Activated CD4-positive, alpha-beta memory T cell treated with anti-CD3 and anti-CD28 coated beads, Interleukin-2, amount 10 ng/mL, durations not matched to agents 7 days and 5 days (primary cell): ENCODE results near the gene PDE2A. TPM values are rescaled to one million over a fixed set of nuclear protein-coding genes. Genes with fewer than 3 reads are reported as not detected.

Source experiments
- CTCF ChIA-PET: fragments of 350-600 bp; sonication (Branson Sonifier 250); formaldehyde crosslinking; loops from one replicate; lab custom pipeline; 2021; ENCODE audit warnings: antibody characterized with exemption, inconsistent platforms; lab: Charles Lee
- POLR2A ChIA-PET: fragments of 350-600 bp; sonication (Branson Sonifier 250); formaldehyde crosslinking; loops from one replicate; lab custom pipeline; 2021; ENCODE audit warnings: antibody characterized with exemption; lab: Charles Lee
- DNase-seq: peaks from one replicate; pipeline ENCODE4 v3.0.0-alpha.2; 2020
- H3K27ac Mint-ChIP-seq: one replicate; pipeline ENCODE4 v1.8.0; 2021; ENCODE audit warnings: mild to moderate bottlenecking, mixed read lengths
- H3K27me3 Mint-ChIP-seq: one replicate; pipeline ENCODE4 v1.8.0; 2021; ENCODE audit warnings: mixed read lengths
- H3K36me3 Mint-ChIP-seq: one replicate; pipeline ENCODE4 v1.8.0; 2021; ENCODE audit warnings: low read depth, mixed read lengths
- H3K4me1 Mint-ChIP-seq: one replicate; pipeline ENCODE4 v1.8.0; 2021; ENCODE audit warnings: mixed read lengths
- H3K4me3 Mint-ChIP-seq: one replicate; pipeline ENCODE4 v1.8.0; 2021; ENCODE audit warnings: mild to moderate bottlenecking, mixed read lengths
- H3K9me3 Mint-ChIP-seq: one replicate; pipeline ENCODE4 v1.8.0; 2021; ENCODE audit warnings: mixed read lengths
- total RNA-seq, 2 experiments: library from RNA; stranded (reverse); gene quantifications; one replicate each; pipeline ENCODE4 v1.2.3, GENCODE V29; 2021

Gene PDE2A
- 1 to 10 TPM in 1 of 2 experiments, under 1 TPM in 1; 0.93 to 1.8 TPM for total RNA-seq

DNA sequence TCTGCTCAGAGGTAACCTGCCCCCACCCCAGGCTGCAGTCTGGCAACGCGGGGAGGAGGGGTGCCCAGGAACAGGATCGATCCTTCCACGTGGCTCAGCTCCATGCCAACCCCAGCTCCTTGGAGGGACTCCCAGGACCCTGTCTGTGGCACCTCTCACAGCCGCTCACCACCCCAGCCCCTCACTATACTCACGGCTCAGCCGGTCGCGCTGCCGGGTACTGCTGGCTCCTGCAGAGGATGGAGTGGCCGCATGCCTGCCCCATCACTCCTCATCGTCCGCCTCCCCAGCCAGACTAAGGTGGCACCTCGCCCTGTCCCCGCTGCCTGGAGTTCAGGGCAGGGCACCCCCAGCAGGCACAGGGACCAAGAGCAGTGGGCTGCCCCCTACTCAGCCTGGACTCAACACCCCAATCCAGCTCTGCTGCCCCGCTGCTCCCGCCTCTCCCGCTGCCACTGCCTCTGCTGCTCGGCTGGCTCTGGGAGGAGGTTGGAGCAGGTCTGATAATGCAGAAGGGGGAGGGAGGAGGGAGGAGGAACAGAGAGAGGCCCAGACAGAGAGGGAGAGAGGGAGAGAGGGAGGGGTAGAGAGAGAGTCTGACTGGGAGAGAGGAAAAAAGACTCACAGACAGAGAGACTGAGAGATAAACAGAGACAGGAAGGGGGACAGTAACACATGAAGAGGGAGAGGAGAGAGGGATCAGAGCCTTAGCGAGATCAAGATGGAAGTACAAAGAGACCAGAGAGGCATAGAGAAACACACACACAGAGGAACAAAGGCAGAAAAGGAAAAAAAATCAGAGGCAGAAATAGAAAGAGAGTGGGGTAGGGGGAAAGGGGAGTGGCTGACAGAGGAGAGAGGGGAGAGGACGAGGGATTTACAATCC, at the start of gene PDE2A:
Gene PDE2A, minus strand, starts transcription at position 480 of the 886 bp plus-strand sequence. Its CDS starts 215 bp downstream, at position 265.
- ChIA-PET POLR2A (no interaction called here), CTCF (interaction anchor here (1.2 to 1.6 kb wide), 3 partner anchors 10 to 203 kb away, joined by 5 to 8 read pairs (median 6); no protein-coding TSS in a partner anchor)
- Mint-ChIP-seq H3K36me3 (no peaks in the 10 kb centered on the region), H3K4me3 (no peak within 1 kb of the TSS), H3K4me1 (peaks cover 2% of the 10 kb centered on the region), H3K9me3 (no peaks in the 10 kb centered on the region), H3K27ac (no peak within 1 kb of the TSS), H3K27me3 (peaks cover 77% of the 10 kb centered on the region)
- no peak for DNase-seq

- no peaks in the 10 kb centered on the region for H3K27me3 Mint-ChIP-seq
- peaks cover 38% of the 10 kb centered on the region for H3K36me3 Mint-ChIP-seq
- H3K4me1 Mint-ChIP-seq: peaks cover 55% of the 10 kb centered on the region
- H3K4me3 Mint-ChIP-seq: no peak overlapping the region
- ChIA-PET POLR2A (interaction anchor here (0.8 to 3.4 kb wide), 4 partner anchors 71 to 105 kb away, joined by 3 to 24 read pairs (median 10); partner anchors contain the start of gene ATG16L2), CTCF (interaction anchor here (1.0 to 4.1 kb wide), 6 partner anchors 13 to 455 kb away, joined by 3 to 35 read pairs (median 10); partner anchors contain the start of gene STARD10)
- peak overlapping the region; percentile 86 for H3K27ac Mint-ChIP-seq
- no peak for DNase-seq
- no peaks in the 10 kb centered on the region for H3K9me3 Mint-ChIP-seq
Observed at GRCh38 chr11:72723508-72723907, 49.3 kb upstream of the PDE2A start.

DNA sequence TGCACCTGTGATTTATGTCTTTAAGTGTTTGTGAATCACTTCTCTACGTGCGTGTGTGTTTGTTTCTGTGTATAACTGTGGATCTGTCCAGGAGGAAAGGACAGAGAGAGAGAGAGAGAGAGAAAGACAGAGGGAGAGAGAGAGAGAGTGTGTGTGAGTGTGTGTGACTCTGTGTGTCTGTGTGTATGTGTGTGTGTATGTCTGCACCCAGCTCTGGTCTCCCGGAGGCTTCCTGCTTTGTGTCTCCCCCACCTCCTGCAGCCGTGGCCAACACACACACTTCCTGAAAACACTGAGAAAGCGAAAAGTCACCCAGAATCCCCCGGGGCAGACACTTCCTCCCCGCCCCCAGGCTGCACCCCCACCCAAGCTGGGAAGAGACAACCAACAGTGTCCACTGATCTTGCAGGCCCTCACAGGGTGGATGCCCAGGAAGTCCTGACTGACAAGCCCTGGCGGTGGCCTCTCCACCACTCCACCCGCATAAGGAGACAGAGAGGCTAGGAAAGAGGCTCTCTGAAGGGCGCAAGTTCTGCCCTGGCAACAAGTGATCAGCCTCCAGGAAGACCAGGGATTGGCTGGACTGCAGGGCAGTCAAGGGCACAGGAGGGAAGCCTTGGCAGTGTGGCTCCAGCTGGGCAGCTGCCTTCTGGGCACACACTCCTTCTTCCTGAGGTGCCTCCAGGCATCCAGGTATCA, 48.0 kb upstream of the PDE2A start:
- H3K4me1 Mint-ChIP-seq: peaks cover 60% of the 10 kb centered on the region
- peak overlapping the region; percentile 86 for H3K27ac Mint-ChIP-seq
- POLR2A ChIA-PET: interaction anchor here (0.6 to 3.4 kb wide), 15 partner anchors 9 to 443 kb away, joined by 3 to 24 read pairs (median 4); partner anchors contain the start of genes ATG16L2 and STARD10
- H3K27me3 Mint-ChIP-seq: no peaks in the 10 kb centered on the region
- H3K36me3 Mint-ChIP-seq: peaks cover 39% of the 10 kb centered on the region
- peak overlapping the region; percentile 89 for H3K4me3 Mint-ChIP-seq
- CTCF ChIA-PET: interaction anchor here (0.9 to 4.1 kb wide), 8 partner anchors 14 to 91 kb away, joined by 3 to 29 read pairs (median 6); partner anchors contain the start of gene STARD10
- peak; percentile 90 for DNase-seq
- H3K9me3 Mint-ChIP-seq: no peaks in the 10 kb centered on the region

GRCh38 chr11:72721689-72722049, 47.4 kb upstream of the PDE2A start:
- Mint-ChIP-seq H3K4me3 (peak overlapping the region; percentile 89), H3K27me3 (no peaks in the 10 kb centered on the region), H3K36me3 (peaks cover 39% of the 10 kb centered on the region), H3K4me1 (peaks cover 60% of the 10 kb centered on the region), H3K9me3 (no peaks in the 10 kb centered on the region), H3K27ac (peak overlapping the region; percentile 86)
- peak; percentile 52 for DNase-seq
- ChIA-PET POLR2A (interaction anchor here (0.6 to 3.4 kb wide), 11 partner anchors 10 to 431 kb away, joined by 3 to 24 read pairs (median 6); partner anchors contain the start of genes ATG16L2 and STARD10), CTCF (interaction anchor here (1.5 to 4.1 kb wide), 4 partner anchors 37 to 91 kb away, joined by 3 to 29 read pairs (median 10); no protein-coding TSS in a partner anchor)

DNA sequence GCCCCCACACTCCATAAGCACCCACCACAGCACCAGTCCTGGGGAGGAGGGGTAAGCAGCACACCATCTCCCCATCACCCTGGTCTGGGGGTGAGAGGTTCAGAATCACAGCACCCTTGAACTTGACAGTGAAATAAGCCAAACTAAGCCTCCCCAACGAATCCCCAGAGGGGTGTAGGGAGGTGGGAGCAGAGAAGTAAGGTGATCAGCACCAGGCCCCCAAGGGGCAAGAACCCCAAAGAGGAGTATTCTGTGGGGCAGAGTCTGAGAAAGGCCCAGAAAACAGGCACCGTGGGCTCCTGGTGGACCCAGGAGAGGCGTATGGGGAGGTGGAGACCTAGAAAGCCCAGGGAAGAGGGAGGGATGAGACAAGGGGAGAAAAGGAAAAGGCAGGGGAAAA, 47.1 kb upstream of the PDE2A start:
- peaks cover 60% of the 10 kb centered on the region for H3K4me1 Mint-ChIP-seq
- DNase-seq: no peak

DNA sequence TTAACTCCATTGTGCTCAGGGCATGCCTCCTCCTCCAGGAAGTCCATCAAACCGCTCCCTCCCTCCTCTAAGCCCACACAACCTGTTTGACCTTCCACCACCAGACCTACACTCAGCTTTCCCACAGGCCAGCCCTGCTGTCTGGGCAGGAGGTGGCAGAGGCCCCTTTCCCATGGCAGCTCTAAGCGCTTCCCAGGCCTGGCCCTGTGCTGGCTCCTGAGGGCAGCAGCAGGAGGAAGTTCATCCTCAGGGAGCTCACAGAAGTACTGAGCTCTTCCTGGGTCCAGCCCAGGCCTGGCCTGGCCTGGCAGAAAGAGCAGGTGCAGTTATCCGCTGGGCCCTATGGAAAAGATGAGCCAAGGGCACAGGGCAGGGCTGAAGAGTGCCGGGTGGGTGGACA, 46.6 kb upstream of the PDE2A start:
- Mint-ChIP-seq H3K4me1 (peaks cover 62% of the 10 kb centered on the region), H3K4me3 (peak overlapping the region; percentile 89), H3K36me3 (peaks cover 35% of the 10 kb centered on the region), H3K9me3 (no peaks in the 10 kb centered on the region), H3K27ac (peak overlapping the region; percentile 86), H3K27me3 (no peaks in the 10 kb centered on the region)
- DNase-seq: no peak
- CTCF ChIA-PET: interaction anchor here (1.0 to 4.1 kb wide), 5 partner anchors 36 to 92 kb away, joined by 3 to 29 read pairs (median 4); partner anchors contain the start of gene STARD10
- POLR2A ChIA-PET: interaction anchor here (1.0 to 2.3 kb wide), 3 partner anchors 11 to 40 kb away, joined by 3 to 7 read pairs (median 6); no protein-coding TSS in a partner anchor

More for the DNA sequence above, 47.1 kb upstream of the PDE2A start:
- H3K9me3 Mint-ChIP-seq: no peaks in the 10 kb centered on the region
- POLR2A ChIA-PET: interaction anchor here (2.0 to 3.4 kb wide), 4 partner anchors 10 to 94 kb away, joined by 6 to 24 read pairs (median 12); partner anchors contain the start of gene ATG16L2
- H3K27ac Mint-ChIP-seq: peak overlapping the region; percentile 86
- peak overlapping the region; percentile 89 for H3K4me3 Mint-ChIP-seq
- CTCF ChIA-PET: interaction anchor here (1.3 to 4.1 kb wide), 4 partner anchors 37 to 92 kb away, joined by 3 to 29 read pairs (median 8); no protein-coding TSS in a partner anchor
- peaks cover 38% of the 10 kb centered on the region for H3K36me3 Mint-ChIP-seq
- no peaks in the 10 kb centered on the region for H3K27me3 Mint-ChIP-seq

DNA sequence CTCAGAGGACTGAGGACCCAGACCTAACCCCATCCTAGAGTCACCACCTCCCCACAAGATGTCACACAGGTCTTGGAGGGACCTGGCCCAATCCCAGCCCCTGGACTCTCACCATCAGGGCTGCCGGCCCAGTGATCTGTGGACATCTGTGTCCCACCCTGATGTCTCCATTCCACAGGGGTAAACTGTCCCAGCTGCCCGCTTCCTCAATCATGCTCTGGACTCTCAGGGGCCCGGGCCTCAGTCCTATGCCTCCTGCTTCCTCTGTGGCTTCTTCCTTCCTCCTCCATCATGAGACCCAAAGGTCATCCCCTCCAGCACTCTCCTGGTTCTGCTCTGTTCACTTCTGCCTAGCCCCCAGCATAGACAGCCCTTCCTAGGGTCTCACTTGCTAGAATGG, 45.8 kb upstream of the PDE2A start:
- peak overlapping the region; percentile 86 for H3K27ac Mint-ChIP-seq
- ChIA-PET CTCF (interaction anchor here (1.0 to 4.1 kb wide), 4 partner anchors 36 to 93 kb away, joined by 4 to 29 read pairs (median 8); partner anchors contain the start of gene STARD10), POLR2A (interaction anchor here (1.0 to 2.0 kb wide), 3 partner anchors 18 to 96 kb away, joined by 3 to 6 read pairs (median 4); no protein-coding TSS in a partner anchor)
- no peak for DNase-seq
- H3K27me3 Mint-ChIP-seq: no peaks in the 10 kb centered on the region
- H3K4me1 Mint-ChIP-seq: peaks cover 55% of the 10 kb centered on the region
- H3K9me3 Mint-ChIP-seq: no peaks in the 10 kb centered on the region
- H3K4me3 Mint-ChIP-seq: peak overlapping the region; percentile 89
- H3K36me3 Mint-ChIP-seq: peaks cover 27% of the 10 kb centered on the region

DNA sequence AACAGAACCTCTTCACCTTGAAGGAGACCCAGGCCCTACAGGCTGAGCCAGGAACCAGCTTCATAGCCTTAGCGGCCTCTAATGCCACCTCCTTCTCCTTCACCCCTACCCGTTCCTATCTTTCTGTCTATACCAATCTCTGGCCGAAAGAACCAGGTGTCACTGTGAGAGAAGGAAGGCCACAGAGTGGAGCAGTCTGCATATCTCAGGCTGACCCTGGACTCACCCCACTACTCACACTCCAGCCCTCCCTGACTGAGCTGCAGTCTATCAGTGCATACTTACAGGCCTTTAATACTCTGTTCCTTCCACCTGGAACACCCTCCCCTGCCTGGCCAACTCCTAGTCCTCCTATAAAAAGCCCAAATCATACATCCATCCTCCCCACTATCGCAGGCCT, 45.3 kb upstream of the PDE2A start:
- H3K9me3 Mint-ChIP-seq: no peaks in the 10 kb centered on the region
- H3K27me3 Mint-ChIP-seq: no peaks in the 10 kb centered on the region
- peaks cover 27% of the 10 kb centered on the region for H3K36me3 Mint-ChIP-seq
- peak overlapping the region; percentile 21 for H3K4me3 Mint-ChIP-seq
- DNase-seq: no peak
- peak overlapping the region; percentile 86 for H3K27ac Mint-ChIP-seq
- H3K4me1 Mint-ChIP-seq: peaks cover 54% of the 10 kb centered on the region
- ChIA-PET POLR2A (interaction anchor here (0.7 to 1.3 kb wide), 2 partner anchors 96 to 548 kb away, joined by 3 to 4 read pairs; no protein-coding TSS in a partner anchor), CTCF (interaction anchor here (3.4 kb wide), 1 partner anchor 35 kb away, joined by 12 read pairs; no protein-coding TSS in a partner anchor)

DNA sequence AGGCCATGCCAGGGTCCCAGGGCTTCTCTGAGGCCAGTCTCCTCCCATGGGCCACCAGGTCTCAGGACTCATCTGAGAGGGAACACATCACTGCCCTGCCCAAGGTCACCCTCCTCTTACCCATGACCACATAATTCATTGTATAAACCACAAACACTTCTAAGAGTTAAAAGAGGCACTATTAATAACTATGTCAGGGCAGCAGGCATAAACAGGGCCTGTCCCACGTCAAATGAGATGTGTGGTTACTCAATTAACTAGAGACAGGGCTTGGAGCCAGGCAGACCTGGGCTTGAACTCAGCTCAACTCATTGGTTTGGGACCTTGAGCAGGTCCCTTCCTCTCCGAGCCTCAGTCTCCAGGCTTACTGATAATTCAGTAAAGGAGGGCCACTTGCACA, 44.9 kb upstream of the PDE2A start:
- no peak for DNase-seq
- ChIA-PET CTCF (interaction anchor here (3.4 kb wide), 1 partner anchor 35 kb away, joined by 12 read pairs; no protein-coding TSS in a partner anchor), POLR2A (interaction anchor here (0.7 to 1.3 kb wide), 3 partner anchors 75 to 549 kb away, joined by 3 to 4 read pairs (median 3); no protein-coding TSS in a partner anchor)
- no peaks in the 10 kb centered on the region for H3K9me3 Mint-ChIP-seq
- no peak overlapping the region for H3K27ac Mint-ChIP-seq
- peaks cover 27% of the 10 kb centered on the region for H3K36me3 Mint-ChIP-seq
- H3K27me3 Mint-ChIP-seq: no peaks in the 10 kb centered on the region
- no peak overlapping the region for H3K4me3 Mint-ChIP-seq
- H3K4me1 Mint-ChIP-seq: peaks cover 54% of the 10 kb centered on the region

- POLR2A ChIA-PET: interaction anchor here (1.2 kb wide), 2 partner anchors 77 to 95 kb away, joined by 3 read pairs; no protein-coding TSS in a partner anchor
- Mint-ChIP-seq H3K27me3 (no peaks in the 10 kb centered on the region), H3K9me3 (no peaks in the 10 kb centered on the region), H3K27ac (no peak overlapping the region), H3K4me3 (no peak overlapping the region), H3K36me3 (peaks cover 27% of the 10 kb centered on the region), H3K4me1 (peaks cover 47% of the 10 kb centered on the region)
- CTCF ChIA-PET: interaction anchor here (3.4 kb wide), 1 partner anchor 34 kb away, joined by 12 read pairs; no protein-coding TSS in a partner anchor
- no peak for DNase-seq
Observed at GRCh38 chr11:72718101-72718501, 43.9 kb upstream of the PDE2A start.

- Mint-ChIP-seq H3K4me3 (no peak overlapping the region), H3K27ac (no peak overlapping the region), H3K27me3 (no peaks in the 10 kb centered on the region), H3K36me3 (peaks cover 31% of the 10 kb centered on the region), H3K9me3 (no peaks in the 10 kb centered on the region), H3K4me1 (peaks cover 38% of the 10 kb centered on the region)
- POLR2A ChIA-PET: interaction anchor here (0.7 to 1.2 kb wide), 3 partner anchors 10 to 96 kb away, joined by 3 read pairs; no protein-coding TSS in a partner anchor
- DNase-seq: no peak
- CTCF ChIA-PET: interaction anchor here (0.8 to 1.2 kb wide), 4 partner anchors 8 to 76 kb away, joined by 3 to 5 read pairs (median 4); no protein-coding TSS in a partner anchor
Observed at GRCh38 chr11:72716788-72717435, 42.7 kb upstream of the PDE2A start.
